Activated CD4-positive, alpha-beta T cell treated with anti-CD3 and anti-CD28 coated beads, Interleukin-10, Interleukin-2, amounts not matched to agents 100 ng/mL and 50 ng/mL, durations not matched to agents 16 hours and 8 hours (primary cell): ENCODE data around the gene FRAS1.
"Not testable (repeated sequence)": the region's sequence is repeated elsewhere in the genome, so short reads cannot be mapped to it uniquely, and the experiment has no call there.

ENCODE experiments used
- DNase-seq: peaks from one replicate; pipeline ENCODE4 v3.0.0-alpha.2; 2020

FRAS1 gene

DNA sequence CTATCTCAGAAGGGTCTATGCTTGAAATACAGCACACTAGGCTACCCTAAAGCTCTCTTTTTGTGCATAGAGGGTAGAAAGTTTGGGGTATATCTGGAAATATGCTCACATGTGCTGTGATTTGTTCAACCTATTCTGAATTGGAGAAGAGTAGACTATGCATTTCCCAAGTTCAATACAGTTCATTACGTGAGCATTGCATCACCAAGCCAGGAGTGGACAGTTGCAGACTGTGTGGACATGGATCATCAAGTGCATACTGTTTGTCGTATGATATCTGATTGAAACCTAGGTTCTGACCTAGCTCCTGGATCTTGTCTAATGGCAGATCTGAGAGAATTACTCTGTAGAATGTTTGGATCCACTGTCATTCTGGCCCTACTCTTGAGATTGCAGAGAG lies 161.1 kb downstream of the FRAS1 start:
- no peak for DNase-seq

DNA sequence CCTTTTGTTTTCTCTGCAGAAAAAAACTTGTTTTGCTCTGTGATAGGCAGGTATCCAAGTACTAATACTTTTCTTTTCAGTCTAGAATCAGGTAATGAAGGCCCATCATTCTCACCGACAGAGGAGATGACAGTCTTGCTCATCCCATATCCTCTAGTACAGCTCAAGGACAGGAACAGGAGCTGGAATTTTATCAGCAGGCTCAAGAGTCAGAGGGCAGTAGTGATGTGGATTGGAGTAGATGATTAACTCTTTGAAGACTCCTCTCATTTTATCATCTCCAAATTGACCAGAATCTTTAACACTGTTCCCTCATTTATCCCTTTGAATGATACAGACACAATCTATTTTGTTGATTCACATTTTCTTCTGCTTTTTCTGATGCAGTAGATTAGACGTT lies 162.7 kb downstream of the FRAS1 start:
- no peak for DNase-seq

DNA sequence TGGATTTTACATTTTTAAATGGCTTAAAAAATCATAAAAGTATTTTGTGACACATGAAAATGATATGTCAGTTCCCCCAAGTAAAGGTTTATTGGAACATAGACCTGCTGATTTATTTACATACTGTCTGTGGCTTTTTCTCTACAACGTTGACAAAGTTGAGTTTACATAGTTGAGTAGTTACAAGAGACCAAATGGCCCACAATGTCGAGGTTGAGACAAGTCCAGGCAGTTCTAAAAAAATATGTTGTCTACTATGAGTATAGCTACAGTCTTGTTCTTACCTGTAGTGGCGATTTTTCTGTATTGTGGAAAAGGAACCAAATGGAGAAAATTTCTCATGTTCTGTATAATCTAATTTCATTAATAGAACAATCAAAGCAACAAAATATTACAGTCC lies 163.2 kb downstream of the FRAS1 start:
- no peak for DNase-seq

DNA sequence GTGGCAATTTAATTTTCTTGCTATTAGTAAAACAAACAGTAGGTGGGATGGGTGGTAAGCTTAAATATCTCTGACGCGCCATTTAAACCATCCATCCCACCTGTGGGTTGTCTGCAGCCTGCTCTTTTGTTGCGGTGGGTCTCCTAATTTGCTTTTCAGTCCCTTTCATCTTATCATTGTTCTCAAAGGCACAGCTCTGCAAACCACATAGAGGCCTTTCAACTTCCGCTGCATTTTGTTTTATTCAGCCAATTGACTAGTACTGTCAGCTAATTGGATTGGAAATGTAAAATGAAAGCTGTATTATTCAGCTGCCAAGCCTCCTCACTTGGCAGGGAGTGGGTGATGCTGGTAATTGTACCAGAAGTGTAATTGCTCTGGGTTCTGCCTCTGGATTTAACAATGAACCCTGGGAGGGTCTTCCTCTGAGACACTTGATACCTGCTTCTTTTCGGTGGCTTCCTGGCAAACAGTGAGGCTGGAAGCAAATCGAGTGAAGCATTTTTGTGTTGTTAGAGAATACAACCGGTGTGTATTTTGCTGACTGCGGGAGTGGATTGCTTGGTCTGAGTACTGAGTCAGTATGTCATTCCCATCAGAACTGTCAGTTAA lies 165.6 kb downstream of the FRAS1 start:
- no peak for DNase-seq

DNA sequence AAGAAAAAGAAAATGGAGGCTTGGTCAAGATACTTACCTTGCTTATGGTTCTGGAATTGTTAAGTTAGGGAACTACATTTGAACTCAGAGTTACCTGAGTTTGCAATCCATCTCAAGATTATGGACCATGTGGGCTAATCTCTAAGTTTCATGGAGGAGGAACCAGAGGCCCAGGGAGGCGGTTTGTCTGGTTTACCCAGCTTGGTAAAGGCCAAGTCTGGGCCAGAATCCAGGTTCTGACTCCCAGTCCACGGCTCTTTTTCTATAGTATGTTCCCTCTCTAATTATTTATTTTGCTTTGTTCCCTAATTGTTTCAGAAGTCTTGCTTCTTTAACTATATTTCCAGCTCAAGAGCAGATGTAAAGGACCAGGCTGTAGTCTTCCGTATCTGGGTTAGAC lies 168.1 kb downstream of the FRAS1 start:
- no peak for DNase-seq

DNA sequence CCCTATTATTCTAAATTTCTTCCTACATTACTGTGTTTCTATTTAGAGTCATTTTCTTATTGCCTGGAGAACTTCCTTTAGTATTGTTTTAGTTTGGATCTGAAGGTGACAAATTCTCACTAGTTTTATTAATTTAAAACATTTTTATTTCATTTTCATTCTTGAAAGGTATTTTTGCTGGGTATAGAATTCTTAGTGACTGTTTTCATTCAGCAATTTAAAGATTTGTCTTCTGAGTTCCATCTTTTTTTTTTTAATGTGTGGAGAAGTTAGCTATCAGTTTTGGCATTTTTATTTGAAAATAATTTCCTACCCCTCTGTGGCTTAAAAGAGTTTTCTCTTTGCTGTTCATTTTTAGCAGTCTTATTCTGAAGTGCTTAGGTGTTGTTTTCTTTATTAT lies 169.2 kb downstream of the FRAS1 start:
- DNase-seq = no peak

DNA sequence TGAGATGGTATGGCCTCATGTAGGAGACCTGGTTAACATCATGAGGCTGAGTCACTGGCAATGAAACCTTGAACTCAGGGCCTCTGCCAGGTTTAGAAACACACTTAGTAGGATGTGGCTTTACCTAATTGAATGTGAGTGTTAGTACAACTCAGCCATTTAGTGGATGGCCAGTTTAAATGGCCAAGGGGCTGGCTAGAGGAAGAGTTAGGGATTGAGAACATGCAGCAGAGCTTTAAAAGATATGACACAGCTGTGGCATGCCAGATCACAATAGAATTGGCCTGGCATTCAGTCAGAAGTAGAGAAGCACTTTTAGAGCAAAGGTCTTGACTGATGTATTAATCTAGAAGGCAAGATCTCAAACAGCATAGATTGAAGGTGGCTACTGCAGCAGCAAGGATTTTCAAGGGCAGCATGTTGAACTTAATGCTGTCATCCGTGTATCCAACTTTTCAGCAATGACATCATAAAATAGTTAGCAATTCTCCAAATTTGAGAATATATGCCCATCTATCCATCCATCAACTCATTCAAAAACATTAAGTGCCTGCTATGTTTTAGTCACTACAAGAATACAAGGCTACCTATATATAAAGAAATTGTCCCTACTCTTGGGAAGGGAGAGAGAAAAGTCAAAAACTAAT lies 170.4 kb downstream of the FRAS1 start:
- DNase-seq = no peak

DNA sequence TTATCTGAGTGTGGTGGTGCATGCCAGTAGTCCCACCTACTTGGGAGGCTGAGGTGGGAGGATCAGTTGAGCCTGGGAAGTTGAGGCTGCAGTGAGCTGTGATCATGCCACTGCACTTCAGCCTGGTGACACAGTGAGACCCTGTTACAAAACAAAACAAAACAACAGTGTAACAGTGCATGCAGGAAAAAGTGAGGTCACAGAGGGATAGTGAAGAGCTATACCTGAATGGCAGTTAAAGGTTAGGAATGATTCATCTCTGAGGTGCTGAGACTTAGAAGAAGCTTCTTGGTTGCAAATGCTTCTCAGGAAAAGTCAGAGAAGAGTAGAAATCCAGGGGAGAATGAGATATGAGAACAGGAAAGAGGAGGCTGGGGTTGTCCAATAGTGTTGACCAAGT lies 178.7 kb downstream of the FRAS1 start:
- DNase-seq = no peak

DNA sequence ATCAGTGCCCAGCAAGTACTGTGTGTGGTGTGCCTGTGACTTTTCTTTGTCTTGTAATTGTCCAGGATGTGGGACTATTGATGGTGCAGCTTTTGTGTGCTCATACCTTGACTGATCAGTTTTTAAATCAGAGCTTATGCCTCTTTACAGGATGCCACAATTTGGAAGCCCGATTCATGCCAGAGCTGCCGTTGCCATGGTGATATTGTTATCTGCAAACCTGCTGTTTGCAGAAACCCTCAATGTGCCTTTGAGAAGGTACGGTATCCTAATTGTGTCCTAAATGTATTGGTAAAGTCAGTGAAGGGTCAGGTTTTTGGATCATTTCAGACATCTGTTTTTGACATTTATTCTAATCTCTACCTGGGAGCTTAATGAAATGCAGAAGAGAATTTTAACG lies 180.2 kb downstream of the FRAS1 start:
- DNase-seq = no peak

DNA sequence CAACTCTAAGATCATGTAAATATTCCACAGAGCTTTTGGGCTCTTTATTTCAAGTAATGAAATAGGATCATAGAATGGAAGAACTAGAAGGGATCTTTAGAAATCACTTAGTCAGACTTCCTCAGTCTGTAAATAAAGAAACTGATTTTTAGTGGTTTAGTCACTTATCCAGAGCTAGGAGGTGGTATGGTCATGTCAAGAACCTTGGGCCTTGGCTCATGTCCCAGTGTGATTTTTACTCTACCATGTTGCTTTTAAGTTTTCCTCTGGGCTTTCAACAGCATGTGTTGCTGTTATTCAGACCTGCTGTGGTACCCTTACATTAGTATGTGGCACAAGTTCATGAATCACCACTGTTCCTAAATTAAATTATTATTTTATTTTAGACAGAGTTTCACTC lies 184.9 kb downstream of the FRAS1 start:
- DNase-seq = no peak

DNA sequence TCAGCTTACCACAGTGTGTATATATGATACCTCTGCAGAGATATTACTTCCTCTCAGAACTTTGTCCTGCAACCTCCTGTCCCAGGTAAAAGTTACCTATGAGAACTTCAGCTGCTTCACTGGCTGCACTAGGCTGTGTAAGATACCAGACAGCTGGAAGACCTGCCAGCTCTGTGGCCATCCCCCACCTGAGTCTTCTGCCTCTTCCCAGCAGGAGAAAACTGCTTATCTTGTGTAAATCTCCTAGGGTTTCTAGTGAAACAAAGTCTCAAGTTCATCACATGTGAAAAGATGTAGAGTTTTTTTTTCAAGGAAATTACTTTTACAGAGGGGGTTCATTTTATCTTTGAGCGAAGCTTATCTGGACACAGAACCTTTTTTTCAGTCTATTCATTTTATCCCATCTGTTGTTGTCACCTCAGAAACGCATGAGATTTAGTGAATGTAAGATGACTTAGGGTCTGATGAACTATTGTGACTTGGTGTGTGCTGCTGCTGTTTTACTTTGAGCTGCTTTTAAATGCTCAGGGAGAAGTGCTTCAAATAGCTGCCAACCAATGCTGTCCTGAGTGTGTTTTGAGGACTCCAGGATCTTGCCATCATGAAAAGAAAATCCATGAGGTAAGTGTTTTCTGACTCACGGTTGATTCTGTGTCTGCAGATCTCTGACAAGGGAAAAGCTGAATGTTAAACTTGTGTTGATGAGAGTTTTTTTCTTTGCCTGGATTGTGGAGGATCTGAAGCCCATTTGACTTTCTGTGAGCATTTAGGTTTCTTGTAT lies 187.8 kb downstream of the FRAS1 start:
- DNase-seq = no peak

DNA sequence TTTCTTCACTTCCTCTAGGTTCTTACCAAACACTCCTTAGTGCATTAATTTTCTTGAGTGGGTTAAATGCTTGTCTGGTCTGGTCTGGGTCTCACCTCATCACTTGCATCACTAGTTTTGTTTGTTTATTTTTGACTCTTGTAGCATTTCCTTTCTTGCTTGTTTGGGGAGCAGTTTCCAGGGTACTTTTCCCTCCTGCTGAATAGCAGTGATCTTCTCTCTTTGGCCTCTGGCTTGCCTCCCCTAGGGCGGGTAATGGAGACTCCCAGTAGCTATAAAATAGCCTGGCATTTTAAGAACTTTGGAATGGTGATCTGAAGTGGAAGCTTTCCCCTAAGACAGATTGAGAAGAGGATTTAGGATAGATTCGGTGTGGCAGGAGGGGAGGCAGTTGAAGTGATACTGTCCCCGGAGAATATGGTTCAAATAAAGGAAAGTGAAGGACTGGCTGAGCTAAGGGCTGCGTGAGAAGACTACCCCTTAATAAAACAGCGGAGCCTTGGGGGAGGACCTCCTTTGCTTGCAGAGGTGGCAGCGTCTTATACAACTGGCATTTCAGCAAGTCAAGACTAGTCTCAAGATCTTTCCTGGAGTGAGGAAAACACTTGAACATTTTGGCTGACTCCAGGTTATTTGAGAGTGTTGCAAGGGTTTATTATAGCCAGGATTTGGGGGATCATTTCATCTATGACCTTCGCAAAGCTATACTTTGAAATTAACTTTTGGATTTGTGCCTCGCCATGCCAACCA lies 190.6 kb downstream of the FRAS1 start:
- DNase-seq = no peak

DNA sequence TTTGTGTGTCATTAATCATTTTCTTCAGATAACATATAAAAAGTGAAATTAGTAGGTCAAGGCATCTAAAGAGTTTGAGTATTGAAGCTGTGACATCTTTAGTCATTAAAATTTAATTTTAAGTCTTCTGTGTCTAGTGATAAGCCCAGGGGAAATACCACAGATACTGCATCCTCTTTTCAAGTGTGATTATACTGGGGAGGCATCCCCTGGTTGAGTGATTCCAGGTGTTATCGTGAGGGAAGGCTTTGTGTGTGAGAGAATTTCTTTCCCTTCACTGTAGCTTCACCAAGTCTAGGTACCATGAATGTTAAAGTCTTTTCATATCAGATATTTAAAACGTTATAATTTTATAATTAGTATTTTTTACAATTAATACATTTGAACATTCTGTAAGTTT lies 193.4 kb downstream of the FRAS1 start:
- DNase-seq = no peak

DNA sequence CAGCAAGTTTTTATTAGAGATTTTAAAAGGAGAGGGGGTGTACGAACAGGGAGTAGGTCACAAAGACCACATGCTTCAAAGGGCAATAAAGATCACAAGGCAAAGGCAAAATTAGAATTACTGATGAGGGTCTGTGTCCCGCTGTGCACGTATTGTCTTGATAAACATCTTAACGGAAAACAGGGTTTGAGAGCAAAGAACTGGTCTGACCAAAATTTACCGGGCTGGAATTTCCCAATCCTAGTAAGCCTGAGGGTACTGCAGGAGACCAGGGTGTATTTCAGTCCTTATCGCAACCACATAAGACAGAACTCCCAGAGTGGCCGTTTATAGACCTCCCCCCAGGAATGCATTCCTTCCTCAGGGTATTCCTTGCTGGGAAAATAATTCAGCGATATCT lies 195.7 kb downstream of the FRAS1 start:
- DNase-seq = not testable (repeated sequence)

DNA sequence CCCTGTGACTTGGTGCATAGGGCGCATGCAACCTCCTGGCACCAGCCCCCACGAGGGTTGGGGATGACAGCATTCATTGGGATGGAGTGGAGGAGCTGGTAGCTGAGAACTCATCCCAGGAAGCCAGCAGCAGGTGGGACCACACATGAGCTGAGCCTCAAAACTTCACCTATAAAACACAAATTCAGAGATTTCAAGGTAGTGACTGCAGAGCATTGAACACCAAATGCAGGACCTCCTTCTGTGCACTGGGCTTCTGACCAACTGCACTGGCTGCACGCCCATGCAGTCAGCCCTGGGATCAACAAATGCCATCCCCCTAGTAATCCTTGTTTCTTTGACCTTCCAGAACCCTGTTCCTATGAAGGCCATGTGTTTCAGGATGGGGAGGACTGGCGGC lies 197.8 kb downstream of the FRAS1 start:
- no peak for DNase-seq

DNA sequence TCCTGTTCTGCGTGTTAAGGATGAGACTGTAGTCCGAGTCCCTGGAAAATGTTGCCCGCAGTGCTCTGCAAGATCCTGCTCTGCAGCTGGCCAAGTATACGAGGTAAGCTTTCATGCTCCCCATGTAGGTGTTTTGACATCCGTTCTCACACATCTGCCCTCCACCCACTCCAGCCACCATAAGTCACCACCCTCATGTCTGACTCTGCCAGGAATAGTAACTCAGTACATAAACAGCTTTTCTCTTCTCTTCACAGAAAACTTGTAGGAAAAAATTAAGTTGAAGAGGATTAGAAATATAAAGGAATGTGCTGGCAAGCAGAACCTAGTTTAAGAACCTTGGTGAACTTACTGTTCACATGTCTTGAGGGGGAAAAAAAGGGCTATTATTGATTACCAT lies 207.9 kb downstream of the FRAS1 start:
- no peak for DNase-seq

DNA sequence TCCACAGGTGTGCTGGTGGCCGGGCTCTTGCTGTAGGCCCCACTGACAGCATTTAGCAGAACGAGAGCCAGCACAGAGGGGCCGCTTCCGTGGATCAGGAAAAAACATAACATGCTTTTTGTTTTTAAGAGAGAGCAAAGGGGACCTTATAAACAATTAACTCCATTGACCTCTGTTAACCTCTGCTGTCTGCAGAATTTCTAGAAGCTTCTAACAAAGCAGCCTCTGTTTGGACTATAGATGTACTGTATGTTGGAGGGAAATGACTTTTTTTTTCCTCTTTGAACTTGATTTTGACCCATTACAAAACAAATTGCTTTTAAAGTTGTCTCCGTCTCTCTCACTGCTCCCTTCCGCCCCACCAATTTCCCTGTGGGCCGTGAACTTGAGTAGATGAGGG lies 210.7 kb downstream of the FRAS1 start:
- DNase-seq = no peak

DNA sequence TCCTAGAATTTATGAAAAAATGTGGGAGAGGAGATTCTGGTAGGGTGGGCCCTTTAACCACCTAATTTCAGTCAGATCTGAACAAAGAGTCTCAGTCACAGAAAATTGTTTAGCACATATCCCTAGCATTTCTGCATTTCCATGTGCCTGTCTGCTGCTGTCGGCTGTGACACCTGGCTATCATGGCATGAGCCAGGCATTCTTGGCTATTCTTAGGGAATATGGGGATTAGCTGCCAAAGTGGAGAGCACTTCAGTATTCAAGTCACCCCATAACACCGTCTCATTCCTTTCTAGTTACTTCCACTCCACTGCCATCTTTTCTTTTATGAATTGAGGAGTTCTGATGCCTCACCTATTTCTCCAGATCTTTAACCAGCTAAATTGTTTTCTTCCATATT lies 211.5 kb downstream of the FRAS1 start:
- no peak for DNase-seq

DNA sequence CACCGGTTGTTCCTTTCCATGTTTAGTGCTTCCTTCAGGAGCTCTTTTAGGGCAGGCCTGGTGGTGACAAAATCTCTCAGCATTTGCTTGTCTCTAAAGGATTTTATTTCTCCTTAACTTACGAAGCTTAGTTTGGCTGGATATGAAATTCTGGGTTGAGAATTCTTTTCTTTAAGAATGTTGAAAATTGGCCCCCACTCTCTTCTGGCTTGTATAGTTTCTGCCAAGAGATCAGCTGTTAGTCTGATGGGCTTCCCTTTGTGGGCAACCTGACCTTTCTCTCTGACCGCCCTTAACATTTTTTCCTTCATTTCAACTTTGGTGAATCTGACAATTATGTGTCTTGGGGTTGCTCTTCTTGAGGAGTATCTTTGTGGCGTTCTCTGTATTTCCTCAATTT lies 218.3 kb downstream of the FRAS1 start:
- not testable (repeated sequence) for DNase-seq

DNA sequence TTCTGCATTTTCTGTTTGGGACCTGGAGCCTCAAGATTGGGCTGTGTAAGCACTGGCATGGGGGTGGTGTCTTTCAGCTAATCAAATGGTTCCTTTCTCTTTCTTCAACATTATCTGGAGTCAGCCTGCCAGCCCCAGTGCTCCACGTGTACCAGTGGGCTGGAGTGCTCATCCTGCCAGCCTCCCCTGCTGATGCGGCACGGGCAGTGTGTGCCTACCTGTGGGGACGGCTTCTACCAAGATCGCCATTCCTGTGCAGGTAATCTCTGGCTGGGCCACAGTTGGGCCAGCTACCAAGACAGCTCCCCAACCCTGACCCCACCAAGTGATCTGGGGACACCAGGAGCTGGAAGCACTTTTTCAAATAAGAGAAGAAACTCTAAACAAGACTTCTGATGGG lies 229.2 kb downstream of the FRAS1 start:
- no peak for DNase-seq

DNA sequence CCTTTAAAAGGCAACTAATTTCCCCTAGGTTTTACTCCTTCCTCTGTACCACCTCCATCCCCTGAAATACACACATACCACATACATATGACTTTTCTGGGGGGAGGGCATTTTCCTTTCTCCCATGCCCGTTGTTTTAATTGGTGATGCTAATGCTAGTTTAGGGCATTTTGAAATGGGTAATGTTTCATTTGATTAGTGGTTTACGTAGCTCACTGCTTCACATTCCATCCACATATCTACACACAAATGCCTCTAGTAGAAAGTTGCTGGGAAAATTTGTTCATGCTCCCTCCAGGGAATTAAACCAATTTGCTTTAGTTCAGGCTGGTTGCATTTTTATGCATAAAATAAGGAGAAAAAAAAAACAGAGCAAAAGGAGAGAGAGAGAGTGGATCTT lies 231.2 kb downstream of the FRAS1 start:
- DNase-seq = no peak

DNA sequence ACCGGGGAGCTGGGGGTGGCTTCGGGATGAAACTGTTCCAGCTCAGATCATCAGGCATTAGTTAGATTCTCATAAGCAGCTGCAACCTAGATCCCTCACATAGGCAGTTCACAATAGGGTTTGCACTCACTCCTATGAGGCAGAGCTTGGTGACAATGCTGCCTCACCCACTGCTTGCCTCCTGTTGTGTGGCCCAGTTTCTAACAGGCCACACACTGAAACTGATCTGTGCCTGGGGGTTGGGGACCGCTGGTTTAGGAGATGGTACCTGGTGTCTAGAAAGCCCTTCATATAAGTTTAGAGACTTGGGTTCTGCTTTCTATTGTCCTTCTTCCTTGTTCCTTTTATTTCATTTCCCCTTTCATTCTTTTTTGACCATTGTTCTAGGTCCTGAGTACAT lies 234.2 kb downstream of the FRAS1 start:
- DNase-seq = no peak

DNA sequence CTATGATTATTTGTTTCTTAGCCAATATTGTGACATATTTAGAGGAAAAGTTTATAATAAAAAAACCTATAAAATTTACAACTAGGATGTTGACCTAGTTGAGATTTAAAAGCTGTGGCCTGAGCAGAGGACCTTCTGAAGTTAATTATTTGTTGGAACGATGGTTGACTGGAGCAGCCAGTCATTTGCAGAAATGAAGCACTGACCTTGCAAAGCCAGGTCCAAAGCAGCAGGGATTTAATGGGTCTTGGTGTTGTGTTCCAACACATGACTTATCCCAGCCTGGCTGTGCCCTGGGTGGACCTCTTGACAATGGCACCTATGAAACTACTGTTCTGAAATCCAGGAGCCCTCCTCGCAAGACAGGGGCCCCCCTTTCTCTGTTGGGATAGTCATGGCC lies 235.2 kb downstream of the FRAS1 start:
- no peak for DNase-seq

DNA sequence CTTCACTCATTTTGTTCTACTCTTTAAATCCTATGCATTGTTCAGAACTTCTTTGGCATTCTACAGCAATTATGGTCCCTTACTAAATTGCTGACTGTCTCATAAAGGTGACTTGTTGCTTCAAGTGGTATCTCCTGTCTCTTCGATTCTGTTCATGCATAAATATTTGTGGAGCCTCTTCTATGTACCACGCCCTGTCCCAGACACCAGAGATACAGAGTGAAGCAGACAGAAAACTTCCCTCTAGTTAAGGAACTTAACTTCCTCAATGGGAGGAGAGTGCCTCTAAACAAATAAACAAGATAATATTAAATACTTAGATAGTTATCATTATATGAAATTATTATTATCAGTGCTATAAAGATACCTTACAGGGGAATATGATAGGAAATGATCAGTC lies 235.7 kb downstream of the FRAS1 start:
- no peak for DNase-seq
